ENCODE data around the gene SLC22A23. TPM values are rescaled to one million over a fixed set of nuclear protein-coding genes. Genes with fewer than 3 reads are reported as not detected.
A peak's percentile ranks its signal among the peaks of the same experiment; 100 is the strongest.

Gene SLC22A23
- polyA plus RNA-seq, 6 donors from 2014 or later: 0.43 to 0.61 (median 0.52) TPM; not detected in 2

GRCh38 chr6:3397229-3398164 lies 59.4 kb downstream of the SLC22A23 start:
- Mint-ChIP-seq H3K27ac (peak overlapping the region in 1 of 6 donors; percentile 47), H3K4me3 (no peak overlapping the region), H3K9me3 (peaks cover 0 to 2% (median 0%) of the 10 kb centered on the region in 7 donors), H3K36me3 (no peaks in the 10 kb centered on the region), H3K4me1 (peaks cover 0 to 4% (median 3%) of the 10 kb centered on the region in 3 donors), H3K27me3 (peaks cover 0 to 12% (median 5%) of the 10 kb centered on the region in 3 donors)
- DNase-seq (no peak), ATAC-seq (ENCODE audit: low read depth in 2 of 2) (no peak)

- Mint-ChIP-seq H3K27ac (no peak overlapping the region), H3K4me1 (no peaks in the 10 kb centered on the region), H3K36me3 (no peaks in the 10 kb centered on the region), H3K27me3 (peaks cover 0 to 5% (median 3%) of the 10 kb centered on the region in 3 donors), H3K4me3 (no peak overlapping the region), H3K9me3 (no peaks in the 10 kb centered on the region)
- DNase-seq (no peak), ATAC-seq (ENCODE audit: low read depth in 2 of 2) (no peak)
Measured at GRCh38 chr6:3396503-3397180, 60.2 kb downstream of the SLC22A23 start.

- no peaks in the 10 kb centered on the region for H3K36me3 Mint-ChIP-seq
- H3K4me1 Mint-ChIP-seq: peaks cover 0 to 6% (median under 1%) of the 10 kb centered on the region in 3 donors
- H3K27ac Mint-ChIP-seq: no peak overlapping the region
- H3K9me3 Mint-ChIP-seq: no peaks in the 10 kb centered on the region
- DNase-seq (no peak), ATAC-seq (ENCODE audit: low read depth in 2 of 2) (no peak)
- H3K27me3 Mint-ChIP-seq: peaks cover 0 to 5% (median 0%) of the 10 kb centered on the region in 3 donors
- H3K4me3 Mint-ChIP-seq: no peak overlapping the region
Measured at GRCh38 chr6:3394671-3395070, 62.2 kb downstream of the SLC22A23 start.

GRCh38 chr6:3393836-3394202 lies 63.0 kb downstream of the SLC22A23 start:
- DNase-seq (no peak), ATAC-seq (ENCODE audit: low read depth in 2 of 2) (no peak)
- Mint-ChIP-seq H3K4me3 (no peak overlapping the region), H3K9me3 (no peaks in the 10 kb centered on the region), H3K4me1 (peaks cover 0 to 14% (median 9%) of the 10 kb centered on the region in 3 donors), H3K27ac (peak overlapping the region in 1 of 6 donors; percentile 13), H3K27me3 (peaks cover 0 to 5% (median 0%) of the 10 kb centered on the region in 3 donors), H3K36me3 (no peaks in the 10 kb centered on the region)

GRCh38 chr6:3392930-3393835 lies 63.7 kb downstream of the SLC22A23 start:
- Mint-ChIP-seq H3K36me3 (no peaks in the 10 kb centered on the region), H3K27ac (peak overlapping the region in 1 of 6 donors; percentile 13), H3K4me1 (peaks cover 6 to 21% (median 15%) of the 10 kb centered on the region in 3 donors), H3K4me3 (no peak overlapping the region), H3K9me3 (no peaks in the 10 kb centered on the region), H3K27me3 (peaks cover 0 to 5% (median 0%) of the 10 kb centered on the region in 3 donors)
- no peak for DNase-seq
- ATAC-seq (ENCODE audit: low read depth in 2 of 2): no peak

- DNase-seq: no peak
- H3K9me3 Mint-ChIP-seq: no peaks in the 10 kb centered on the region
- ATAC-seq (ENCODE audit: low read depth in 2 of 2): no peak
- H3K4me1 Mint-ChIP-seq: peaks cover 9 to 33% (median 20%) of the 10 kb centered on the region in 3 donors
- H3K27ac Mint-ChIP-seq: no peak overlapping the region
- no peak overlapping the region for H3K4me3 Mint-ChIP-seq
- H3K27me3 Mint-ChIP-seq: peaks cover 0 to 5% (median 0%) of the 10 kb centered on the region in 3 donors
- no peaks in the 10 kb centered on the region for H3K36me3 Mint-ChIP-seq
Measured at GRCh38 chr6:3391902-3392458, 64.9 kb downstream of the SLC22A23 start.

DNA sequence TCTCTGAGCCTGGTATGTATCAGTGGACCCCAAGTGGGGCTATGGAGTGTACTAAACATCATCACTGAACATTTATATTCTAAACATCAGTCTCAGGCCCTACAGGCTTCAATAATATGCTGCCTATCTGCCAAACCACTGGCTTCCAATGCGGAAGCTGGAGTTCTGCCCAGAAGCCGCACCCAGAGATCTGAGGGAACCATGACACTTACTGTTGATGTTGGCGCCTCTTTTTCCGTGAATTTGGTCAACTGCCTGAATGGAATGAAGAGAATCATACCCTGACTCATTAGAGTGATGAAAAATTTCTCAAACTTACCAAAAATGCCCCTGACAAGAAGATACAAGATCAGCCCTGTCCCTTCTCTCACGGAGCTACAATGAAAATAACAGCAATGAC lies 66.2 kb downstream of the SLC22A23 start:
- ATAC-seq (ENCODE audit: low read depth in 2 of 2): no peak
- H3K9me3 Mint-ChIP-seq: no peaks in the 10 kb centered on the region
- no peak for DNase-seq
- no peaks in the 10 kb centered on the region for H3K27me3 Mint-ChIP-seq
- H3K4me3 Mint-ChIP-seq: no peak overlapping the region
- no peak overlapping the region for H3K27ac Mint-ChIP-seq
- H3K4me1 Mint-ChIP-seq: peaks cover 13 to 40% (median 20%) of the 10 kb centered on the region in 3 donors
- H3K36me3 Mint-ChIP-seq: no peaks in the 10 kb centered on the region

DNA sequence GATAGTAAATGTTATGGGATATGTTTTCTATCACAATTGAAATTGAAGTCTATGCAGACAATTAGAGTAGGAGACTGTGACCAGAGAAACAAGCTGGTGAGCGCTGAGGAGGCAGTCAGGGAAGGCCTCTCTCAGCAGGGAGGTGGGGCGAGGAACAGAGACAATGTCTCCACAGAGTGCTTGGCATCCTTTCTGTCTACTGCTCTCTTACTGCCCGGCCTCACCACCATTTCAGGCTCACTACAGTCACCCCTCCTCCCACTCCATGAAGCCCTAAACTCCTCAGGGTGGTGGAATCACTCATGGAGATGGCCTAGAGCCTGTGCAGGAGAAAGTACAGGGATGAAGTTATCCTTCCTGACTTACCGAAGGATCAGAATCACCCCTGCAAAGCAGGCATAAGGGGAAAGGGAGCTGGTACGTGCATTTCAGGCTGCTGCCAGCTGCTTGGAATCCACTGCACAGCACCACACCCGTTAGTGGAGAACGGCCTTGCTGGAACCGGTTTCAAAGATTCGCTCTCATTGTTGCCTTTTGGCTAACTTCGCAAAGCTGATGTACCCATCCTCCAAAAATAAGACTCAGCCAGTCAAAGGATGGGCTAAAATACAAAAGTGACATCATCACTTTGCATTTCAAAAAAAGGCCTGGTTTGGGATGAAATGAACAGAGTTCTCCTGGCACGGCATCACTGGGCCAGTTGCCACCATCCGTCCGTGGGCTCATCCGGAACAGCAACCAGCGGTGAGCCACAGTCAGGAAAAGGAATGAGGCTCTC lies 67.3 kb downstream of the SLC22A23 start:
- Mint-ChIP-seq H3K27ac (peak overlapping the region in 1 of 6 donors; percentile 76), H3K4me1 (peaks cover 18 to 52% (median 20%) of the 10 kb centered on the region in 3 donors), H3K27me3 (peaks cover 0 to 4% (median 0%) of the 10 kb centered on the region in 3 donors)

GRCh38 chr6:3388786-3389185 lies 68.1 kb downstream of the SLC22A23 start:
- Mint-ChIP-seq H3K27ac (peak overlapping the region; percentile 44 to 87 (median 76)), H3K36me3 (no peaks in the 10 kb centered on the region), H3K4me1 (peaks cover 18 to 52% (median 20%) of the 10 kb centered on the region in 3 donors), H3K9me3 (no peaks in the 10 kb centered on the region), H3K27me3 (peaks cover 0 to 5% (median 0%) of the 10 kb centered on the region in 3 donors), H3K4me3 (peak overlapping the region; percentile 9 to 73 (median 49))
- DNase-seq (peak; percentile 76), ATAC-seq (ENCODE audit: low read depth in 2 of 2) (peak; percentile 95)

More for the DNA sequence above, 67.3 kb downstream of the SLC22A23 start:
- ATAC-seq (ENCODE audit: low read depth in 2 of 2) (no peak), DNase-seq (no peak)
- Mint-ChIP-seq H3K9me3 (no peaks in the 10 kb centered on the region), H3K36me3 (no peaks in the 10 kb centered on the region), H3K4me3 (peak overlapping the region in 1 of 8 donors; percentile 59)

DNA sequence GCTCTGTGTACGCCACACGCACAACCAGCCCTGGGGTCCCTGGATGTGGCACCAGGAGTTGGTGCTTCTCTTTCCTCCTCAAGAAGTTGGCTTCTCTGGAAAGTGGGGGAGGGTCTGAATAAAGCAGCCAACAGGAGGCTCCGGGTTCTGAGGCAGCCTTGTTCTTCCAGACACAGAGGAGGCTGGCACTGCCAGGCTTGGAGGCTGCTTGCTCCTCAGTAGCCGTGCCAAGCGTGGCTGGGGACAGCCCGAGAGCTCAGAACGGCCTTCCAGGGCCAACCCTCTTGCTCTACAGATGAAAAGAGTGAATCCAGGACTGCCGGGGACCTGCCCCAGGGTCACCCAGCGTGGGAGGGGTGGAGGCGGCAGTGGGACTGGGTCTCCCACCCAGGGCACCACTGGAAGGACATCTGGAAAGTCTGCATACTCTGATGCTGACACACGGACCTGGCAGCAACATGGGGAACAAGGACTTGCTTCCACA lies 70.4 kb downstream of the SLC22A23 start:
- H3K27ac Mint-ChIP-seq: peak overlapping the region in 2 of 6 donors; percentile 56 to 70
- no peak for DNase-seq
- no peaks in the 10 kb centered on the region for H3K9me3 Mint-ChIP-seq
- H3K4me1 Mint-ChIP-seq: peaks cover 20 to 52% (median 23%) of the 10 kb centered on the region in 3 donors
- H3K27me3 Mint-ChIP-seq: peaks cover 0 to 8% (median 5%) of the 10 kb centered on the region in 3 donors
- H3K4me3 Mint-ChIP-seq: no peak overlapping the region
- H3K36me3 Mint-ChIP-seq: no peaks in the 10 kb centered on the region
- no peak for ATAC-seq (ENCODE audit: low read depth in 2 of 2)

- no peak for ATAC-seq (ENCODE audit: low read depth in 2 of 2)
- peaks cover 0 to 8% (median 5%) of the 10 kb centered on the region in 3 donors for H3K27me3 Mint-ChIP-seq
- H3K36me3 Mint-ChIP-seq: no peaks in the 10 kb centered on the region
- no peak for DNase-seq
- H3K9me3 Mint-ChIP-seq: no peaks in the 10 kb centered on the region
- no peak overlapping the region for H3K4me3 Mint-ChIP-seq
- H3K27ac Mint-ChIP-seq: peak overlapping the region in 2 of 6 donors; percentile 38 to 78
- peaks cover 20 to 52% (median 23%) of the 10 kb centered on the region in 3 donors for H3K4me1 Mint-ChIP-seq
Measured at GRCh38 chr6:3385660-3386151, 71.1 kb downstream of the SLC22A23 start.

All from naive B cell (primary cell).